HG03457 (cell line): ENCODE measurements around the gene ARHGDIG.
"Not testable (repeated sequence)": the region's sequence is repeated elsewhere in the genome, so short reads cannot be mapped to it uniquely, and the experiment has no call there.

Experiments
- ATAC-seq: cut with Tn5 transposase; IDR thresholded peaks from one replicate; pipeline ENCODE4 v1.9.1; 2021; ENCODE audit warnings: moderate number of reproducible peaks; ENCODE audit not compliant: unreplicated experiment

ARHGDIG gene

GRCh38 chr16:322476-323143, 42.2 kb downstream of the ARHGDIG start:
- ATAC-seq: no peak

- no peak for ATAC-seq
Observed at GRCh38 chr16:324201-324450, 43.7 kb downstream of the ARHGDIG start.

GRCh38 chr16:324451-325334, 44.3 kb downstream of the ARHGDIG start:
- no peak for ATAC-seq

GRCh38 chr16:325375-326145, 45.2 kb downstream of the ARHGDIG start:
- ATAC-seq: no peak

DNA sequence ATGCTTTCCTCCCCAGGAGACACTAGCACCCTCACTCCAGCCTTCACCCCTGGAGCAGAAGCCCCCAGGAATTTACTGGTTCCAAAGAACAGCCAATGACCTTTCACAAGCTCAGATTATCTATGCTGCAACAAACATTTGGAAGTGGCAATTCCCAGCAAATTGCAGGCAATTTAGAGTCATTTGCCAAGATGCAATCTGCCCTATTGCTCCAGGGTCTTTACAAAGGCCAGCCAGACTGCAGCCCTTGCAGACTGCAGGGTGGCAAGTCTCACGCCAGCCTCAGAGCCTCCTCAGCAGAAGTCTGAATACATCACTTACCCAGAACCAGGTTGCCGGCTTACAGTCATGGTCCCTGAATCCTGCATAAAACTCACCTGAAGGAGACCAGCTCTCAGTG, 50.4 kb downstream of the ARHGDIG start:
- ATAC-seq: no peak

GRCh38 chr16:331181-331814, 50.9 kb downstream of the ARHGDIG start:
- not testable (repeated sequence) for ATAC-seq
